HG03060 (cell line): ENCODE measurements around the gene RIC1.
"Not testable (repeated sequence)": the region's sequence is repeated elsewhere in the genome, so short reads cannot be mapped to it uniquely, and the experiment has no call there.

Experiments
- ATAC-seq: cut with Tn5 transposase; IDR thresholded peaks from one replicate; pipeline ENCODE4 v1.9.1; 2021; ENCODE audit warnings: low read depth, moderate number of reproducible peaks; ENCODE audit not compliant: unreplicated experiment

The RIC1 gene

GRCh38 chr9:5617749-5618148, 11.2 kb upstream of the RIC1 start:
- peak; percentile 90 for ATAC-seq

GRCh38 chr9:5620494-5620893, 8.4 kb upstream of the RIC1 start:
- no peak for ATAC-seq

DNA sequence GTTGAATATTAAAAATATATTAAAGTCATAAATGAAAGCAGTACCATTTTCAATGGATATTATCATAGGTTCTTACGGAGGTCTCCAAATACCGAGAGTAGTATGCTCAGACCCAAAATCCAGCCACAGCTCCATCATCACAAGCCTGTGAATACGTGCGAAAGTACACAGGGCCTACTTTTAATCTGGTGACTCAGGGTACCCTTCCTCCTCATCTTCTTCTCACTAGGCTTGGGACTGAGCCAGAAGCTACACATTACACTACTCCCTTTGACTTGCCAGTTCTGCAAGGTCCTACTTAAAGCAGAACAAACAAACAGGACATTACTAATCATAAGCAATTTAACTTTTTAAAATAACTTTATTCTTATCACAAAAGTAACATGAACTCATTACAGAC, 7.6 kb upstream of the RIC1 start:
- ATAC-seq: no peak

DNA sequence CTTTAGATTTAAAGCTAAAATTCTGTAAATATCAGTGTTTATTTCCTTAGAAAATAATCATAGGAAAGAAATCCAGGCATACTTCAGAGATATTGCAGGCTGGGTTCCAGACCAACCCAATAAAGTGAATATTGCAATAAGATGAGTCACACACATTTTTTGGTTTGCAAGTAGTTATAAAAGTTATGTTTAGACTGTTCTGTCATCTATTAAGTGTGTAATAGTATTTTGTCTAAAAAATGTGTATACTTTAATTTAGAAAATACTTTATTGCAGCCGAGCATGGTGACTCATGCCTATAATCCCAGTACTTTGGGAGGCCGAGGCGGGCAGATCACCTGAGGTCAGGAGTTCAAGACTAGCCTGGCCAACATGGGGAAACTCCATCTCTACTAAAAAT, 6.9 kb upstream of the RIC1 start:
- no peak for ATAC-seq

DNA sequence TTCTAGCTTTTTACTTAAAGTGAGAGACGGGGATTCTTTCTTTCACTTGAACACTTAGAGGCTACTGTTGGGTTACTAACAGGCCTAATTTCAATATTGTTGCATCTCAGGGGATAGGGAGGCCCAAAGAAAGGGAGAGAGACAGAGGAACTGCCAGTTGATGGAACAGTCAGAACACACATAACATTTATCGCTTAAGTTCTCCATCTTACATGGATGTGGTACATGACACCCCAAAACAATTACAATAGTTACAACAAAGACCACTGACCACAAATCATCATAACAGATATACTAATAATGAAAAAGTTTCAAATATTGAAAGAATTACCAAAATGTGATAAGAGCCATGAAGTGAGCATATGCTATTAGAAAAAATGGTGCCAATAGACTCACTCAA, 4.3 kb upstream of the RIC1 start:
- ATAC-seq: no peak

DNA sequence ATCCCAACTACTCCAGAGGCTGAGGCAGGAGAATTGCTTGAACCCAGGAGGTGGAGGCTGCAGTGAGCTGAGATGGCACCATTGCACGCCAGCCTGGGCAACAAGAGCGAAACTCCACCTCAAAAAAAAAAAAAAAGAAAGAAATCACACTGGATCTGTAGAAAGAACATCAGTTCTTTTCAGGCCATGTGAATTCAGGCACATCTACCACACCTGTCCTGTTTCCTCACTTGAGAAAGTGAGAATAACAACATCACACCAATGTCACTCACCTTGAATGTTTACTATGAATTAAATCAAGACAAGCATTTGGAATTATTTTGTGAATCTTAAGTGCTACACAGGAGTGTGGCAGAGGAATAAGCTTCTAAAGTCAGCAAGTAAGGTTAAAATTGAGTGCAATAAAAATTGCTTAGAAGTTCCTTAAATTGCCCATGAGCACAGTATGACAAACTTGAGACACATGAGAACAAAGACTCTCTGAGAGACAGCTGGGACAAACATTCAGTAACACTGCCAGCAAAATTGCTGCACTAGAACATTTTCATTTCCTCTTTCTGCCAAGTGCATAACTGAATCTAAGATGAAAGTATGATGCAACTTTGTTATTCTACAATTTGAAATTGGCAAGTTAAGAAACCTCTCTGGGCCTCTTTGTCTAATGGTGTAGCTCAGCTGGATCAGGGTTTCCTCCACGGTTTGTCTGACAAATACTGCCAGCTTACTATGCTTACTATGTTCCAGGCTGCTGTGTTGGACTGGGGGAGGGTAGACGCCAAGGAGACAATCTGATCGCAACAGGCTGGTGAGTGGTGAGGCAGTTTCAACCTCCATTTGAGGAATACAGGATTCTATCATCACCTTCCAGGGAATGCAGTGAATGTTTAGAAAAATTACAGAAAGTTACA, 1.9 kb upstream of the RIC1 start:
- ATAC-seq: peak; percentile 57

GRCh38 chr9:5627686-5628085, 1.2 kb upstream of the RIC1 start:
- not testable (repeated sequence) for ATAC-seq

GRCh38 chr9:5628183-5628529, 751 bp upstream of the RIC1 start:
- no peak for ATAC-seq

GRCh38 chr9:5629312-5630080, 589 bp downstream of the RIC1 start:
- no peak for ATAC-seq

- no peak for ATAC-seq
Measured at GRCh38 chr9:5630081-5630507, 1.2 kb downstream of the RIC1 start.

- ATAC-seq: no peak
Measured at GRCh38 chr9:5631026-5631425, 2.1 kb downstream of the RIC1 start.

DNA sequence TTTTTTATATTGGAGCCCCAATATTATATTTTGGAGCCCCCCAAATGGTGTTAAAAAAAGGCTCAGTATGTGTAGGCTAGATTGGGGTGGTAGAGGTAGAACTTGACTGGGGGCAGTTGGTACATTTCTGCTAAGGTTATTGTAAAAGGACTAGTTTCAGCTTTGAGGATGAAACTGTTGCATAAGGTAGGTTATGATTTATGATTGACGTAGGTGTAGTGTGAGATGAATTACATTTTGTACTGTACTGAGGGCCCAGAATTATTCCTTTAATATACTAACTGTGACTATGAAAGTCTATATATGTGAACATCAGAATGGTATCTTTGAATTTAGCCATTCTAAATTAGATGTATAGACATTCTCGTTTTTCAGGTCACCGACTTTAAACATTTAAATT, 3.6 kb downstream of the RIC1 start:
- ATAC-seq: no peak

DNA sequence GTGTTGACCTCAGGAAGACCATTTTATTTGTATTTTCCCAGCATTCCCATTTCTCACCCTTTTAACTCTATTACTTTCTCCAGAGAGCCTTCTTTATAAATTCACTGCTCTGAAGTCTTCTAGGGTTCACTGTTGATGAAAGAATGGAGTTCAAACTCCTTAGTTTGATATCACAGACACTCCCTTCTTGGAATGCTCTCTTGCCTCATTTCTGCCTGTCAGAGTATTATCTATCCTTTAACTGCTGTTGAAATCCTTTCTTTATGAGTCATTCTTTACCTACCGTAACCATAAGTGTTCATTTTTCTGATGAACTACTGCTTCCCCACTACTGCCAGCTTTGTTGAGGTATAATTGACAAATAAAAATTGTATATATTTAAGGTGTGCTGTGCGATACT, 4.3 kb downstream of the RIC1 start:
- no peak for ATAC-seq

DNA sequence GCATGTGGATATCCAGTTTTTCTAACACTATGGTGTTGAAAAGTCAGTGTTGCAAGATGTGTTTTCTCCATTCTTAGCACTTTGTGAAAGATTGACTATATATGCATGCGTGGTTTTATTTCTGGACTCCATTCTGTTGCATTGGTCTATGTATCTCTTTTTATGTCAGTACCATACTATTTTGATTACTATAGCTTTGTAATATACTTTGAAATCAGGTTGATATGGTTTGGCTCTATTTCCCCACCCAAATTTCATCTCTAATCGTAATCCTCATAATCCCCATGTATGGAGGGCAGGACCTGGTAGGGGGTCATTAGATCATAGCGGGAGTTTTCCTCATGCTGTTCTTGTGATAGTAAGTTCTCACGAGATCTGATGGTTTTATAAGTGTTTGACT, 6.5 kb downstream of the RIC1 start:
- ATAC-seq: no peak

DNA sequence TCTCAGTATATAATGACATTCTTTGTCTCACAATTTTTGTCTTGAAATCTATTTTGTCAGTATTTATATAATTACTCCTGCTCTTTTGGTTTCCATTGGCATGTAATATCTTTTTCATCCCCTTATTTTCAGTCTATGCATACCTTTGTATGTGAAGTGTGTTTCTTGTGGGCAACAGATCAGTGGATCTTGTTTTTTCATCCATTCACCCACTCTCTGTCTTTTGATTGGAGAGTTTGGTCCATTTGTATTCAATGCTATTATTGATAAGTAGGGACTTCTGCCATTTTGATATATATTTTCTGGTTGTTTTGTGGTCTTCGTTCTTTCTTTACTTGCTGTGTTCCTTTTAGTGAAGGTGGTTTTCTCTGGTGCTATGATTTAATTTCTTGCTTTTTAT, 10.9 kb downstream of the RIC1 start:
- ATAC-seq: no peak

DNA sequence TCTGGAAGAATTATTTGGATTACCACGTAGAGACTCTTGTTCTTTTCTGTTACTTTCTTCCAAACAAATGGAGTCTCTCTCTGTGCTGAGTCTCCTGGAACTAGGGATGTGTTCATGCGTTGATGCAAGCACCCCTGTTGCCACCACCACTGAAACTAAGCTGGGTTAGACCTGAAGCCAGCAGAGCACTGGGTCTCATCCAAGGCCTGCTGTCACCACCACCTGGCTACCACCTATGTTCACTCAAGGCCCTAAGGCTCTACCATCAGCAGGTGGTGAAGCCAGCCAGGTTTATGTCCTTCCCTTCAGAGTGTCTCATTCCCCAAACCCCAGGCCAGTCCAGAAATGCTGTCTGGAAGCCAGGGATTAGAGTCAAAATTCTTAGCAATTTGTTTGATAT, 13.3 kb downstream of the RIC1 start:
- no peak for ATAC-seq

- ATAC-seq: no peak
Measured at GRCh38 chr9:5643005-5643624, 14.2 kb downstream of the RIC1 start.

GRCh38 chr9:5644501-5644900, 15.6 kb downstream of the RIC1 start:
- ATAC-seq: no peak

DNA sequence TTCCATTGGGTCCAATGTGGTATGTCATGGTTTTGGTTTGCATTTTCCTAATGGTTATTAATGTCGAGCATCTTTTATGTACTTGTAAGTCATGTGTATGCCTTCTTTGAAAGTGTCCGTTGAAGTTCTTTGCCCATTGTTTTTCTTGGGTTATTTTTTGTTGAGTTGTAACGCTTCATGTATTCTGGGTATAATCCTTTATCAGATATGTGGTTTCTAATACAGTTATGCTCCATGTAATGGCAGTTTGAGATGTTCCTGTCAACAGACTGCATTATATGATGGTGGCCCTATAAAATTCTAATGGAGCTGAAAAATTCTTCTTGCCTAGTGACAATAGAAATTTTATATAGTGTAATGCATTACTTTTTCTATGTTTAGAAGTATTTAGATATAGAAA, 17.2 kb downstream of the RIC1 start:
- ATAC-seq: no peak

- no peak for ATAC-seq
Measured at GRCh38 chr9:5650356-5651105, 21.6 kb downstream of the RIC1 start.

DNA sequence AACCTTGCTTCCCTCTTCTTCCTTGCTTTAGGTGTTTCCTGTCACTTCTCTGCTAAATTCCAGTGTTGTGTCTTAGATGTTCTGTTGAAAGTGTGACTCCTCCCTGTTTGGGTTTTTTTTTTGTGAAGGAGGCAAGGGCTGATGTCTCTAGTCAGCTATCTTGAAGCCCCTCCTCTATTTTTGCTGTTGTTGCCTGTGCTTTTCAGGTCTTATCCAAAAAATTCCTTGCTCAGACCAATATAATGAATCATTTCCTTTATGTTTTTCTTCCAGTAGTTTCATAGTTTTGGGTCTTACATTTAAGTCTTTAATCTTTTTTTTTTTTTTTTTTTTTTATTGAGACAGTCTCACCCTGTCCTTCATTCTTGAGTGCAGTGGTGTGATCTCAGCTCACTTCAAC, 22.3 kb downstream of the RIC1 start:
- ATAC-seq: no peak
